NK-92 (cell line): ENCODE results near the gene SUDS3.

ENCODE experiments used
- DNase-seq: peaks from one replicate; lab custom pipeline; 2025; ENCODE audit not compliant: unreplicated experiment; lab: John Stamatoyannopoulos, UW

The SUDS3 gene

DNA sequence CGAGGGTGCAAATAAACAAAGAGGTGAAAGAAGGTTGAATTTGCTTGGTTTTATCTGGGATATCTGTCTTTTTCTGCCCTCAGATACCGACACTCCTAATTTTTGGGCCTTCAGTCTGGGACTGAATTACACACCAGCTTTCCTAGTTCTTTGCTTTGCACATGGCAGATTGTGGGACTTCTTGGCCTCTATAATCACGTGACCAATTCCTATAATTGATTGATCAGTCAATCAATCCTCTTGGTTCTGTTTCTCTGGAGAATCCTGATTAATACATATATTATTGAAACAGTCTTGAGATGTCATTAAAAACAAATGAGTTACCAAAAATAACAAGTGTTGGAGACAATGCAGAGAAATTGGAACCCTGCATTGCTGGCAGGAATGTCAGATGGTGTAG lies 62.7 kb downstream of the SUDS3 start:
- no peak for DNase-seq

DNA sequence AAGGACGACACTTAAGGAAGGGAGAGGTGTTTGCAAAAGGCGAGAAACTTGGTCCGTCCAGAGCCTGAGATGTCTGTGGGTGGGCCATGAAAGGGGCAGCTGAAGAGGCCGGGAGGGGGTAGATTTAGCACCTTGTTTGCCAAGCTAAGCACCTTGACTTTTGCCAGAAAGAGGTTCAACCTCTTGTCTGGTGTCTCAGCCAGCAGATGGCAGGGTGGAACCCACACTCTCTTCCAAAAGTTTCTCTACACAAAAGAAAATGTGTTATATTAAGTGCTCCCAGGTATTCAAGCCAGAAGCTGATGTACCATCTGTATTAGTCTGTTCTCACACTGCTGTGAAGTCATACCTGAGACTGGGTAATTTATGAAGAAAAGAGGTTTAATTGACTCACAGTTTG lies 69.9 kb downstream of the SUDS3 start:
- DNase-seq, result no peak

DNA sequence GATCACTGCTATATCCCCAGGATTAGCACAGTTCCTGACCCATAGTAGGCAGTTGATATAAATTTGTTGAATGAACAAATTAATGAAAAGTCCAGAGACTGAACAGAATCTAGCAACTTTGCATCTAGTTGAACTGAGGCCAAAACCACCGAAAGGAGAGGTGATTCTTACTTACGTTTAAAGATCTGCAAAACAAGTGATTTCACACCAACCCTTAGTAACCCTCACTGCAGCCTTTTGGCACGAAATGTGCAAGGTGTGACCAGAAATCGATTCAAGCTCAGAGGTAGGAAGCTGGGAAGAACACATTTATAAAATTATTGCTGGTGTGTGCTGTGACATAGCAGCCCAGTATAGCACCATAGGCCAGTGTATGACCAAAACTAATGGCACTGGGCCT lies 70.8 kb downstream of the SUDS3 start:
- DNase-seq, result no peak

- no peak for DNase-seq
Measured at GRCh38 chr12:118448341-118448740, 72.0 kb downstream of the SUDS3 start.

GRCh38 chr12:118455327-118455726 lies 79.0 kb downstream of the SUDS3 start:
- DNase-seq, result no peak

GRCh38 chr12:118456741-118457140 lies 80.4 kb downstream of the SUDS3 start:
- DNase-seq, result no peak

DNA sequence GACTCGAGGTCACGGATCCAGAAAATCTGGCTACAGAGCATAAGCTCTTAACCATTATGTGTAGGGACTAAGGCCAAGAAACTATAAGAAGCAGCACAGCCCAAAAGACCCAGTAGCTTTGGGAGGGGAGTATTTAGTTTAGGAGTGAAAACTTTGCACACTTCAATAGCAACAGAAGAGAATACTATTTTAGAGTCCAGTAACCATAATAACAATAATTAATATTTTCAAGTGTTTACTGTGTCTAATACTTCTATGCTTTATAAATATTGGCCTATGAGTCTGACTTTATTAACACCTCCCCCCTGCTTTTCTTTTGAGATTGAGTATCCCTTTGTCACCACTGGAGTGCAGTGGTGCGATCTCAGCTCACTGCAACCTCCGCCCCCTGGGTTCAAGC lies 82.8 kb downstream of the SUDS3 start:
- no peak for DNase-seq

DNA sequence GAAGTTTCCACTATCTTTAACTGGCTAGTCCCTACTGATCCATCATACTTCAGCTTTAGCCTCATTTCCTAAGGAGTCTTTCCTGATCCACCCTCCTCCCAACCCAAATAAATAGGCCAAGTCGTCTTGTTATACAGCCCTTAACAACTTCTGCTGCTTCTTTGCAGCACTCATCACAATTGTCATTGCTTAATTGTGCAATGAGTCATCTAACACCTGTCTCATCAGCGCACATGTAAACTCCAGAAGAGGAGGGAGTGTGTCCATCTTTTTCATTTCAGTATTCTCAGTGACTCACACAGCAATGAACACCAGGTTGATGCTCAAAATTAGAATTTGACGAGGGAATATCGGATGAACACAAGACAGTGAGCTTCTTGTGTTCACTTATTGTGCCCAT lies 87.3 kb downstream of the SUDS3 start:
- DNase-seq, result no peak

GRCh38 chr12:118465706-118466105 lies 89.4 kb downstream of the SUDS3 start:
- no peak for DNase-seq
